Pancreas (tissue), 10 donors: ENCODE data around the gene PAPSS1. TPM values are rescaled to one million over a fixed set of nuclear protein-coding genes. Genes with fewer than 3 reads are reported as not detected.

Experiments
- ATAC-seq, 4 donors: fragments of 200-7000 bp; cut with Tn5 transposase; one replicate each; pipeline versions ENCODE4 v1.8.0 to v1.9.1; 2020; ENCODE audit warnings: mild to moderate bottlenecking in 4 of 4, moderate library complexity in 4 of 4
- DNase-seq, 6 donors: peaks; one replicate each; pipeline ENCODE4 v3.0.0-alpha.2; 2020
- FAIRE-seq: peaks from 2 replicates; lab custom pipeline; 2012; peaks lifted over from hg19 to GRCh38; lab: Jason Lieb, UNC
- H3K27ac ChIP-seq, 4 donors: fragments of 200-600 bp; sonication (generic); 1 replicate in 3 of 4; 2 replicates in 1 of 4; pipeline versions ENCODE4 v1.5.0 to v1.8.0; 2020
- H3K27me3 ChIP-seq, 4 donors: fragments of 200-600 bp; one replicate each; pipeline ENCODE4 v1.8.0; 2021
- H3K36me3 ChIP-seq, 3 donors: fragments of 200-600 bp; sonication (generic) in 1 of 3; one replicate each; pipeline versions ENCODE4 v1.5.0 to v1.8.0; 2020 to 2021
- H3K4me1 ChIP-seq, 3 donors: fragments of 200-600 bp; one replicate each; pipeline ENCODE4 v1.8.0; 2021
- H3K4me3 ChIP-seq, 4 donors: fragments of 200-600 bp; sonication (generic) in 2 of 4; one replicate each; pipeline versions ENCODE4 v1.5.0 to v1.8.0; 2020 to 2021
- H3K9me3 ChIP-seq, 4 donors: fragments of 200-600 bp; one replicate each; pipeline ENCODE4 v1.8.0; 2021
- CTCF ChIP-seq, 4 donors: fragments of 200-600 bp; sonication (generic) in 3 of 4; IDR thresholded peaks; one replicate each; pipeline versions ENCODE4 v1.5.0 to v1.8.0; 2021; ENCODE audit warnings: antibody characterized with exemption in 4 of 4
- WGBS, 2 donors: extraction: QIAGEN DNeasy Blood & Tissue Kit; methylation state at CpG; one replicate each; pipeline ENCODE4 v1.1.7; 2013; 5-methylcytosine and 5-hydroxymethylcytosine counted together
- intact Hi-C, 3 donors: fragments of 100-400 bp; cut with DNase I; formaldehyde crosslinking; loops; one replicate each; pipeline versions ENCODE4 v1.11.1 to v1.14.2; 2022
- polyA plus RNA-seq, 2 donors: library from polyadenylated mRNA; stranded (reverse); fragments of 200-250 nt; gene quantifications; one replicate each; pipeline ENCODE4 v1.2.3, GENCODE V29; 2013
- total RNA-seq, 6 donors: library from RNA; stranded (reverse); fragmentation: NEBNext Ultra II Directional in 4 of 6; extraction: Animal tissue kit (Norgen Biotek cat#: 25700) in 4 of 6; gene quantifications; one replicate each; pipeline versions ENCODE4 v1.2.1 to v1.2.4, GENCODE V29; 2021 to 2023
- donor health status: healthy with polysubstance abuse.
- donor health status: DM: no; HTN: no; CAD: no; lungs with moderate emphysema.
- donor health status: DM: no; HTN: no; CAD: no.
- donor health status: control.
- donor health status: control.
- donor health status: Bipolar disorder and iron deficiency.
- donor health status: DM: yes; HTN: yes; CAD: no.
- donor health status: DM: no; HTN: no; CAD: no.
- donor health status: DM: no; HTN: no; CAD: no.
- donor health status: DM: yes; HTN: yes; CAD: no.

Gene PAPSS1
- total and polyA plus RNA-seq, 8 donors = 19.1 to 45.1 (median 25.8) TPM

GRCh38 chr4:107685740-107686139, 34.3 kb downstream of the PAPSS1 start:
- H3K27ac ChIP-seq = peak overlapping the region in 2 of 4 donors; percentile 3 to 65
- no peaks in the 10 kb centered on the region for H3K36me3 ChIP-seq
- H3K4me1 ChIP-seq = peaks cover 26 to 38% (median 32%) of the 10 kb centered on the region in 3 donors
- FAIRE-seq (no peak), DNase-seq (no peak), ATAC-seq (peak in 1 of 4 donors; percentile 23)
- 27 to 31% methylated on average over 1 of the region's 1 CpG for WGBS, 2 donors
- TF ChIP-seq CTCF (IDR thresholded peaks at IDR 0.05) = no peak
- intact Hi-C loops = no loop called here
- no peak overlapping the region for H3K4me3 ChIP-seq
- no peaks in the 10 kb centered on the region for H3K27me3 ChIP-seq
- no peaks in the 10 kb centered on the region for H3K9me3 ChIP-seq

DNA sequence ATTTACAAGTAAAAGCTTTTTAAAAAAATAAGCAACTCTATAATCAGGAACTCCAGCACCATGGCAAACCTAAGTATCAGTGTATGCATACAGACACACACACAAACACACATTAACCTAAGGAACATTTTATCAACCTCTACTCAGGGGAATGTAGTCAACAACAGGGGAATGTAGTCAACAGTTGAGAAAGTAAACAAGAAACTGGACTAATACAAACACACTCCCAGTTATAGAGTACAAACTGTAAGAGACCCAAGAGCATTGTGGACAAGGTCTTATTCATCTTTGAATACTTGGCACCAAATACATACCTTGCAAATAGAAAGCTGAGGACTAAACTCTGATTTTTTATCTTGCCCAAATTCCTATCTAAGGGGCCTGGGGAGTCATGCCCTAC, 36.2 kb downstream of the PAPSS1 start:
- FAIRE-seq = no peak

DNA sequence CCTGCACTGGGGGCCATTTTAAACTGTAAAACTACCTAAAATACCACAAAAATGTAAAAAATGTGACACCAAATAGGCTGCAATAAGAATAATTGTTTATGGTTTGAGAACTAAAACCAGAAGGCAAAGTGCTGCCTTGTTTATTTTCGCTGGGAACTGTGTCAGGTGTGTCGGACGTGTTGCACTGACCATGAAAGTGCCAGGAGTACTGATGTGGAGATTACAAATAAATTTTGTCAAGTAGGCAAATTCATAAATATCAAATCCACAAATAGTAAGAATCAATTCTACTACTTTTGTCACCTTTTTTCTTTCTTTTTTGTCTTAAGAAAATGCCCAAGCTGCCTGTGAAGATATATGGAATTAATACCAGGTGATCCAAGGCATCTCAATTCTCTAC, 37.7 kb downstream of the PAPSS1 start:
- WGBS, 2 donors = 28 to 34% methylated on average over 3 of the region's 3 CpGs
- Histone ChIP-seq H3K4me1 (peaks cover 26 to 32% (median 29%) of the 10 kb centered on the region in 3 donors), H3K4me3 (peak overlapping the region in 2 of 4 donors; percentile 10 to 30), H3K27me3 (no peaks in the 10 kb centered on the region), H3K36me3 (no peaks in the 10 kb centered on the region), H3K9me3 (no peaks in the 10 kb centered on the region), H3K27ac (peak overlapping the region; percentile 44 to 83 (median 66))
- FAIRE-seq (no peak), DNase-seq (peak in 4 of 6 donors; percentile 38 to 74 (median 59)), ATAC-seq (peak; percentile 78 to 89 (median 86))
- intact Hi-C loops = no loop called here
- TF ChIP-seq CTCF (IDR thresholded peaks at IDR 0.05) = no peak

More for the DNA sequence above, 36.2 kb downstream of the PAPSS1 start:
- TF ChIP-seq CTCF (IDR thresholded peaks at IDR 0.05) = no peak
- Histone ChIP-seq H3K36me3 (no peaks in the 10 kb centered on the region), H3K4me1 (peaks cover 26 to 32% (median 29%) of the 10 kb centered on the region in 3 donors), H3K27me3 (no peaks in the 10 kb centered on the region), H3K4me3 (no peak overlapping the region), H3K27ac (peak overlapping the region in 2 of 4 donors; percentile 75 to 83), H3K9me3 (no peaks in the 10 kb centered on the region)
- DNase-seq = no peak
- ATAC-seq = peak; percentile 50 to 82 (median 64)
- intact Hi-C loops = no loop called here

- H3K27me3 ChIP-seq = no peaks in the 10 kb centered on the region
- no peak overlapping the region for H3K27ac ChIP-seq
- FAIRE-seq = no peak
- no peak overlapping the region for H3K4me3 ChIP-seq
- no peak for TF ChIP-seq CTCF (IDR thresholded peaks at IDR 0.05)
- no peaks in the 10 kb centered on the region for H3K36me3 ChIP-seq
- intact Hi-C loops = no loop called here
- no peak for DNase-seq
- H3K4me1 ChIP-seq = peaks cover 0 to 14% (median 9%) of the 10 kb centered on the region in 3 donors
- ATAC-seq = no peak
- no peaks in the 10 kb centered on the region for H3K9me3 ChIP-seq
Observed at GRCh38 chr4:107669068-107669467, 51.0 kb downstream of the PAPSS1 start.

DNA sequence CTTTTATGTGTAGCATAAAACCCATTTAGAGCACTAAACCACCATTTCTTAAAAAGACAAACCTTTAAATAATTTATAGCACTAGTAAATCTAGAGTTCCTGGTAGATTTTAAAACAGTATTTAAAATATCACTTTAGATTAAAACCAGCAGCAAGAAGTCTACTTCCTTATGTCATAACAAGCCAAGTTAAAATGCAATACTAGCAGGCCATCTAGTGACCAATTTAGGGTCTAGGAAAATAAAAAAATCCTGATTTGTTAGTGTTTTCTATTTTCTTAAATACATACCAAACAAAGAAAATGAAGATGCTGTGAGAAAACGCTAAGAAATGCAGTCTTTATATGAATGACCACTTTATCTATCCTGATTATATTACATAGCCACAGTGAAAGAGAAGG, 53.9 kb downstream of the PAPSS1 start:
- H3K4me3 ChIP-seq = no peak overlapping the region
- H3K27me3 ChIP-seq = no peaks in the 10 kb centered on the region
- no peak for DNase-seq
- H3K9me3 ChIP-seq = no peaks in the 10 kb centered on the region
- WGBS, 2 donors = 7 to 17% methylated on average over 1 of the region's 1 CpG
- TF ChIP-seq CTCF (IDR thresholded peaks at IDR 0.05) = peak in 1 of 4 donors; percentile 24
- ATAC-seq = peak in 3 of 4 donors; percentile 77 to 87 (median 80)
- intact Hi-C loops = no loop called here
- FAIRE-seq = peak; percentile 91
- H3K4me1 ChIP-seq = peaks cover 0 to 14% (median 9%) of the 10 kb centered on the region in 3 donors
- no peaks in the 10 kb centered on the region for H3K36me3 ChIP-seq
- no peak overlapping the region for H3K27ac ChIP-seq
